Stimulated activated memory B cell treated with anti-CD40 and anti-IgM and Interleukin-4, amounts not matched to agents 10 μg/mL and 1 μg/mL and 100 μg/mL, for 72 hours (primary cell): ENCODE measurements around the gene INPP5A.

ENCODE experiments used
- ATAC-seq: fragments of 150-1000 bp; cut with Tn5 transposase; 2 replicates; pipeline ENCODE4 v1.10.0; 2021
- H3K27ac Mint-ChIP-seq: one replicate; pipeline ENCODE4 v1.8.0; 2022; ENCODE audit warnings: mild to moderate bottlenecking, mixed read lengths
- H3K27me3 Mint-ChIP-seq: one replicate; pipeline ENCODE4 v1.8.0; 2022; ENCODE audit warnings: mixed read lengths
- H3K36me3 Mint-ChIP-seq: one replicate; pipeline ENCODE4 v1.8.0; 2022; ENCODE audit warnings: mixed read lengths
- H3K4me1 Mint-ChIP-seq: one replicate; pipeline ENCODE4 v1.8.0; 2022; ENCODE audit warnings: mixed read lengths
- H3K4me3 Mint-ChIP-seq: one replicate; pipeline ENCODE4 v1.8.0; 2022; ENCODE audit warnings: mild to moderate bottlenecking, moderate library complexity, mixed read lengths
- H3K9me3 Mint-ChIP-seq: one replicate; pipeline ENCODE4 v1.8.0; 2022; ENCODE audit warnings: mixed read lengths

The INPP5A gene

GRCh38 chr10:132716691-132717490 is 179.3 kb downstream of the INPP5A start:
- Mint-ChIP-seq H3K36me3 (peaks cover 29% of the 10 kb centered on the region), H3K27me3 (no peaks in the 10 kb centered on the region), H3K4me3 (no peak overlapping the region), H3K9me3 (no peaks in the 10 kb centered on the region), H3K27ac (no peak overlapping the region), H3K4me1 (no peaks in the 10 kb centered on the region)
- no peak for ATAC-seq

- Mint-ChIP-seq H3K36me3 (peaks cover 47% of the 10 kb centered on the region), H3K27ac (no peak overlapping the region), H3K27me3 (no peaks in the 10 kb centered on the region), H3K4me1 (no peaks in the 10 kb centered on the region), H3K4me3 (no peak overlapping the region), H3K9me3 (no peaks in the 10 kb centered on the region)
- no peak for ATAC-seq
These were observed 184.1 kb downstream of the INPP5A start for GRCh38 chr10:132721725-132722124.

- H3K4me3 Mint-ChIP-seq: no peak overlapping the region
- peaks cover 56% of the 10 kb centered on the region for H3K36me3 Mint-ChIP-seq
- H3K27me3 Mint-ChIP-seq: no peaks in the 10 kb centered on the region
- no peak overlapping the region for H3K27ac Mint-ChIP-seq
- H3K9me3 Mint-ChIP-seq: no peaks in the 10 kb centered on the region
- no peaks in the 10 kb centered on the region for H3K4me1 Mint-ChIP-seq
- ATAC-seq: no peak
These were observed 185.1 kb downstream of the INPP5A start for GRCh38 chr10:132722394-132723329.

- H3K9me3 Mint-ChIP-seq: no peaks in the 10 kb centered on the region
- peaks cover 63% of the 10 kb centered on the region for H3K36me3 Mint-ChIP-seq
These were observed 185.9 kb downstream of the INPP5A start for GRCh38 chr10:132723330-132723970.

DNA sequence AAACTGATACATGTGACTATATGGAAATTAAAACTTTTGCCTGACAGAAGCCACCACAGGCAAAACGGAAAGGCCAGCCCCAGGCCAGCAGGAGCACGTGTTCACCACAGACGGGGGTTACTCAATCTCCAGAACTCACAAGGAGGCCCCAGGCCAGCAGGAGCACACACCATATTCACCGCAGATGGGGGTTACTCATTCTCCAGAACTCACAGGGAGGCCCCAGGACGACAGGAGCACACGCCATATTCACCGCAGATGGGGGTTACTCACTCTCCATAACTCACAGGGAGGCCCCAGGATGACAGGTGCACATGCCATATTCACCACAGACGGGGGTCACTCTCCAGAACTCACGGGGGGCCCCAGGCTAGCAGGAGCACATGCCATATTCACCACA is 186.9 kb downstream of the INPP5A start:
- ATAC-seq: no peak
- Mint-ChIP-seq H3K4me1 (no peaks in the 10 kb centered on the region), H3K4me3 (no peak overlapping the region), H3K27ac (no peak overlapping the region), H3K36me3 (peaks cover 70% of the 10 kb centered on the region), H3K9me3 (no peaks in the 10 kb centered on the region), H3K27me3 (no peaks in the 10 kb centered on the region)

More at GRCh38 chr10:132723330-132723970, 185.9 kb downstream of the INPP5A start:
- no peaks in the 10 kb centered on the region for H3K4me1 Mint-ChIP-seq
- H3K4me3 Mint-ChIP-seq: no peak overlapping the region
- no peak overlapping the region for H3K27ac Mint-ChIP-seq
- ATAC-seq: no peak
- H3K27me3 Mint-ChIP-seq: no peaks in the 10 kb centered on the region

GRCh38 chr10:132725202-132725601 is 187.6 kb downstream of the INPP5A start:
- Mint-ChIP-seq H3K4me3 (no peak overlapping the region), H3K27me3 (no peaks in the 10 kb centered on the region), H3K27ac (no peak overlapping the region), H3K4me1 (no peaks in the 10 kb centered on the region), H3K9me3 (no peaks in the 10 kb centered on the region), H3K36me3 (peaks cover 71% of the 10 kb centered on the region)
- no peak for ATAC-seq

DNA sequence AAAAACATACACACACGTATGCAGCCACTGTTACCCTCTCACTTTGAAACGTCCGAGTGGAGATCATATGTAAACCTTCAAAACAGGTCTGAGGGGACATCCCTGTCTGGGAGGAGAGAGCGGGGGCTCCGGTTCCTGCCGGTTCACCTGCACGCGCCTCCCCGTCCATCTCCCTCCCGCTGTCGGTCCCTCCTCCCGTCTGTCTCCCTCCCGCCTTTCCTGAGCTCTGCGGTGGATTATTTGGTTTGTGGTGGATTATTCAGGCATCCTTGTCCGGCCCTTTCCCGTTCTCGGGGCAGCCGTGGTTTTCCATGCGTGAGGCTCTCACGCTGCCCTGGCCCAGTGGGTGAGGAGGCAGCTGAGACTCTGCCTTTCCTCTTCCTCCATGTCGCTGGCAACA is 188.6 kb downstream of the INPP5A start:
- no peaks in the 10 kb centered on the region for H3K9me3 Mint-ChIP-seq
- peaks cover 75% of the 10 kb centered on the region for H3K36me3 Mint-ChIP-seq
- no peaks in the 10 kb centered on the region for H3K27me3 Mint-ChIP-seq
- no peak overlapping the region for H3K4me3 Mint-ChIP-seq
- no peak overlapping the region for H3K27ac Mint-ChIP-seq
- ATAC-seq: no peak
- H3K4me1 Mint-ChIP-seq: no peaks in the 10 kb centered on the region

- Mint-ChIP-seq H3K4me3 (no peak overlapping the region), H3K36me3 (peaks cover 70% of the 10 kb centered on the region), H3K9me3 (no peaks in the 10 kb centered on the region), H3K27ac (no peak overlapping the region), H3K27me3 (no peaks in the 10 kb centered on the region), H3K4me1 (no peaks in the 10 kb centered on the region)
- no peak for ATAC-seq
These were observed 189.4 kb downstream of the INPP5A start for GRCh38 chr10:132726951-132727350.

- Mint-ChIP-seq H3K27ac (no peak overlapping the region), H3K4me1 (no peaks in the 10 kb centered on the region), H3K27me3 (no peaks in the 10 kb centered on the region), H3K9me3 (no peaks in the 10 kb centered on the region), H3K4me3 (no peak overlapping the region), H3K36me3 (peaks cover 69% of the 10 kb centered on the region)
- ATAC-seq: no peak
These were observed 189.8 kb downstream of the INPP5A start for GRCh38 chr10:132727411-132727810.

GRCh38 chr10:132728321-132728720 is 190.7 kb downstream of the INPP5A start:
- no peaks in the 10 kb centered on the region for H3K4me1 Mint-ChIP-seq
- no peaks in the 10 kb centered on the region for H3K9me3 Mint-ChIP-seq
- ATAC-seq: no peak
- no peaks in the 10 kb centered on the region for H3K27me3 Mint-ChIP-seq
- H3K4me3 Mint-ChIP-seq: no peak overlapping the region
- H3K27ac Mint-ChIP-seq: no peak overlapping the region
- H3K36me3 Mint-ChIP-seq: peaks cover 61% of the 10 kb centered on the region

GRCh38 chr10:132728741-132729140 is 191.2 kb downstream of the INPP5A start:
- no peak overlapping the region for H3K27ac Mint-ChIP-seq
- no peaks in the 10 kb centered on the region for H3K9me3 Mint-ChIP-seq
- no peak for ATAC-seq
- H3K4me3 Mint-ChIP-seq: no peak overlapping the region
- no peaks in the 10 kb centered on the region for H3K4me1 Mint-ChIP-seq
- no peaks in the 10 kb centered on the region for H3K27me3 Mint-ChIP-seq
- H3K36me3 Mint-ChIP-seq: peaks cover 57% of the 10 kb centered on the region

DNA sequence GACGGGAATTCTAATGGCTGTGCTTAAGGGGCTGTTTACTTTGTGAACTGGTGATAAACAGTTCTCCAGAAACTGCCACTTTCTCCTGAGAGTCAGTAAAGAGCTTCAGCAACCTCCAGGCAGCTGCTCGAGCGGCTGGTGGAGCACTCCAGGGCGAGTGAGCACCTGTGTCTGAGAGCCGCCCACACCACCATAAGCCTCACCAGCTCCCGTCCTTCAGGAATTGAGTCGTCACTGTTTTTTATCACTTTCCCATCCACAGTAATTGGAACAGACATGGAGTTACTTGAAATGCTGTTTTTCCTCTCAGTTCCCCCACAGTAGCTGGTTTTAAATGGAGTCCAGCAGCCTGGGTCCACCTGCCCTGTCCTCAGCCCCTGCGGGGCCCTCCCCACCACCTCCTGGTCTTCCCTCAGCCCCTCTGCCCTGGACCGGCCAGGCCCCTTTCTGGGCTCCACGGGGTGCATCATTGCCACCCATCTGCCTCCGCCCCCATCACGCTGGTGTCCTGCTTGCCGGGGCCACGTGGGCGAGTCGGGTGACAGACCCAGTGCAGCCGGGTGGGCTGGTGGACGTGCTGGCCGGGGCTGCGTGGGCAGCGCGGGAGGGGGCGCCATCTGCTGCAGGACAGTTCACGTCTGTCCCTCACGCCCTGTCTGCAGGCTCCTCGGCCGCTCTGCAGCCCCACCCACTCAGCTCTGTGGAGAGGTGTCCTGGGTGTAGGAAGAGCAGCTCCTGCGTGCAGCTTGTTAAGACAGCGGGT is 192.4 kb downstream of the INPP5A start:
- no peak overlapping the region for H3K4me3 Mint-ChIP-seq
- ATAC-seq: peak; percentile 39
- H3K36me3 Mint-ChIP-seq: peaks cover 47% of the 10 kb centered on the region
- H3K4me1 Mint-ChIP-seq: no peaks in the 10 kb centered on the region
- no peaks in the 10 kb centered on the region for H3K9me3 Mint-ChIP-seq
- H3K27me3 Mint-ChIP-seq: no peaks in the 10 kb centered on the region
- H3K27ac Mint-ChIP-seq: no peak overlapping the region

- H3K36me3 Mint-ChIP-seq: peaks cover 45% of the 10 kb centered on the region
- H3K4me1 Mint-ChIP-seq: no peaks in the 10 kb centered on the region
- H3K27ac Mint-ChIP-seq: no peak overlapping the region
- no peaks in the 10 kb centered on the region for H3K27me3 Mint-ChIP-seq
- ATAC-seq: no peak
- no peaks in the 10 kb centered on the region for H3K9me3 Mint-ChIP-seq
- H3K4me3 Mint-ChIP-seq: no peak overlapping the region
These were observed 193.0 kb downstream of the INPP5A start for GRCh38 chr10:132730573-132730953.

DNA sequence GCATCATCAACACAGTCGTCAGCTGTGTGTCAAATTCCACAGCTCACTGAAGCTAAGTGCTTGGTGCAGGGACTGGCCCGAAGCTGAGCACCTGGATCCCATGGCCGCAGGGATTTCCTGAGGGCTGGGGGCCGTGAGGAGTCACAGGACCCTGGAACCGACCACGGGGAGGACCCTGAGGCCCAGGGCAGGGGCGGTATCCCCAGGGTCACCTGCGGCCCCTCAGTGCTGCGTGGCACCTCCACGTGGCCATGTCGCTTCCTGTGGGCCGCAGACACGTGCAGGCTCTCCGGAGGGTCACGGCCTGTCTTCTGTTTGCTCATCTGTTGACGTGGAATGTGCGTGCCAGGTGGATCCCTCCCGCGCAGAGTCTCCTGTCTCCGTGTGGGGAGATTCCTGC is 194.9 kb downstream of the INPP5A start:
- no peak for ATAC-seq
- Mint-ChIP-seq H3K27me3 (no peaks in the 10 kb centered on the region), H3K9me3 (no peaks in the 10 kb centered on the region), H3K4me1 (no peaks in the 10 kb centered on the region), H3K36me3 (peaks cover 25% of the 10 kb centered on the region), H3K4me3 (no peak overlapping the region), H3K27ac (no peak overlapping the region)

GRCh38 chr10:132733926-132734325 is 196.3 kb downstream of the INPP5A start:
- H3K36me3 Mint-ChIP-seq: peaks cover 20% of the 10 kb centered on the region
- no peak overlapping the region for H3K4me3 Mint-ChIP-seq
- no peak overlapping the region for H3K27ac Mint-ChIP-seq
- H3K4me1 Mint-ChIP-seq: no peaks in the 10 kb centered on the region
- H3K9me3 Mint-ChIP-seq: no peaks in the 10 kb centered on the region
- no peaks in the 10 kb centered on the region for H3K27me3 Mint-ChIP-seq
- no peak for ATAC-seq
